HCT116 (cell line): ENCODE data around the gene OR56A5.

Experiments used
- EGR1 ChIP-seq: IDR thresholded peaks from 2 replicates; pipeline ENCODE4 v1.6.1; 2012; ENCODE audit warnings: low read depth
- POLR2AphosphoS5 ChIP-seq: IDR thresholded peaks from 2 replicates; pipeline ENCODE4 v1.6.1; 2011; ENCODE audit warnings: mild to moderate bottlenecking, low read depth, low read length, moderate library complexity
- RAD21 ChIP-seq: IDR thresholded peaks from 2 replicates; pipeline ENCODE4 v1.6.1; 2012; ENCODE audit warnings: low read depth, mild to moderate bottlenecking
- YY1 ChIP-seq: IDR thresholded peaks from 2 replicates; pipeline ENCODE4 v1.6.1; 2011; ENCODE audit warnings: low read length, low read depth, moderate library complexity, mild to moderate bottlenecking; ENCODE audit not compliant: insufficient replicate concordance; ENCODE audit errors: extremely low read depth
- TF ChIP-seq, protein P1 (sequence below), 3 experiments: fragments of 200-600 bp in 1 of 3; sonication (generic) in 1 of 3; IDR thresholded peaks in 2 of 3; conservative IDR thresholded peaks in 1 of 3; 2 replicates each; pipeline ENCODE4 v1.5.1; 2012 to 2017; ENCODE audit warnings: low read depth in 2 of 3, low read length in 2 of 3, antibody characterized with exemption in 1 of 3, borderline replicate concordance in 1 of 3, control low read depth in 1 of 3, mild to moderate bottlenecking in 1 of 3, mixed read lengths in 1 of 3, mixed run types in 1 of 3, moderate library complexity in 1 of 3; ENCODE audit not compliant: insufficient read depth in 1 of 3

DNA sequence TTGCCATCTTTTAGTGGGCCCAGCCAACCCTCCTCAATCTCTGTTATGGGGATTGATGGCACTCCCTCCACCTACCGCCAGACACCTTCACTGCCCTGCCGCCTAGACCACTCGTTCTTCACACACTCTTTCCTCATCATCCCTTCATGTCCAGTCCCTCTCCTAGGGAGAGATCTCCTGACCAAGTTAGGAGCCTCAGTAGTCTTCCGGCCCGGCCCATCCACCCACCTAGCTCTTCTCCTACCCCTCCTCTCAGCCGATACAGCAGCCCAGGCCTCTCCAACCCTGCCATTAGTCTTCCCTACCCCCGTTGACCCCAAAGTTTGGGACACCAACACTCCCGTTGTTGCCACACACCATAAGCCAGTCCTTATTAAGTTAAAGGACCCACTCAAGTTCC is 37.2 kb downstream of the OR56A5 start:
- TF ChIP-seq EGR1, result no peak
- TF ChIP-seq, protein P1, sequence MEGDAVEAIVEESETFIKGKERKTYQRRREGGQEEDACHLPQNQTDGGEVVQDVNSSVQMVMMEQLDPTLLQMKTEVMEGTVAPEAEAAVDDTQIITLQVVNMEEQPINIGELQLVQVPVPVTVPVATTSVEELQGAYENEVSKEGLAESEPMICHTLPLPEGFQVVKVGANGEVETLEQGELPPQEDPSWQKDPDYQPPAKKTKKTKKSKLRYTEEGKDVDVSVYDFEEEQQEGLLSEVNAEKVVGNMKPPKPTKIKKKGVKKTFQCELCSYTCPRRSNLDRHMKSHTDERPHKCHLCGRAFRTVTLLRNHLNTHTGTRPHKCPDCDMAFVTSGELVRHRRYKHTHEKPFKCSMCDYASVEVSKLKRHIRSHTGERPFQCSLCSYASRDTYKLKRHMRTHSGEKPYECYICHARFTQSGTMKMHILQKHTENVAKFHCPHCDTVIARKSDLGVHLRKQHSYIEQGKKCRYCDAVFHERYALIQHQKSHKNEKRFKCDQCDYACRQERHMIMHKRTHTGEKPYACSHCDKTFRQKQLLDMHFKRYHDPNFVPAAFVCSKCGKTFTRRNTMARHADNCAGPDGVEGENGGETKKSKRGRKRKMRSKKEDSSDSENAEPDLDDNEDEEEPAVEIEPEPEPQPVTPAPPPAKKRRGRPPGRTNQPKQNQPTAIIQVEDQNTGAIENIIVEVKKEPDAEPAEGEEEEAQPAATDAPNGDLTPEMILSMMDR (IDR thresholded peaks at IDR 0.05 in 2 of 3, conservative IDR thresholded peaks at IDR 0.05 in 1 of 3; ENCODE audit: borderline replicate concordance in 1 of 3, insufficient read depth in 1 of 3, low read depth in 2 of 3, low read length in 2 of 3), result no peak
- no peak for TF ChIP-seq POLR2AphosphoS5
- TF ChIP-seq YY1, result no peak
- TF ChIP-seq RAD21, result no peak
